K562 (cell line): Measurements from ENCODE around the gene NT5C. TPM values are rescaled to one million over a fixed set of nuclear protein-coding genes. Genes with fewer than 3 reads are reported as not detected.

Experiments
- CBFA2T3 ChIP-seq: fragments of 450-650 bp; IDR thresholded peaks from 2 replicates; pipeline ENCODE4 v1.6.1; 2017
- IFI16 ChIP-seq: fragments of 250-450 bp; sonication (Bioruptor Pico); IDR thresholded peaks from 2 replicates; pipeline ENCODE4 v2.1.2; 2022; ENCODE audit warnings: mild to moderate bottlenecking, inconsistent platforms
- MAFG ChIP-seq: fragments of 450-650 bp; conservative IDR thresholded peaks from 2 replicates; pipeline ENCODE4 v1.6.1; 2016; ENCODE audit warnings: missing genetic modification characterization, missing compliant biosample characterization
- RAD21 ChIP-seq, 2 experiments: fragments of 250-450 bp in 1 of 2; fragments of 450-650 bp in 1 of 2; sonication (Bioruptor Pico) in 1 of 2; formaldehyde crosslinking in 1 of 2; IDR thresholded peaks in 1 of 2; conservative IDR thresholded peaks in 1 of 2; 2 replicates each; pipeline versions ENCODE4 v1.4.0 to v1.8.0; 2020 to 2022; ENCODE audit warnings: mild to moderate bottlenecking in 2 of 2, moderate library complexity in 1 of 2
- SETDB1 ChIP-seq: IDR thresholded peaks from one replicate; pipeline ENCODE4 v1.6.1; 2012; ENCODE audit warnings: low read length, control low read depth, inconsistent platforms
- SMARCA4 ChIP-seq: fragments of 450-650 bp; IDR thresholded peaks from 2 replicates; pipeline ENCODE4 v1.6.1; 2016
- ZBTB17 ChIP-seq: fragments of 450-650 bp; formaldehyde crosslinking; IDR thresholded peaks from 2 replicates; pipeline ENCODE4 v1.4.0; 2020; ENCODE audit warnings: mild to moderate bottlenecking
- ZNF561 ChIP-seq: fragments of 450-650 bp; formaldehyde crosslinking; conservative IDR thresholded peaks from 2 replicates; pipeline ENCODE4 v1.4.0; 2020; ENCODE audit warnings: mild to moderate bottlenecking, moderate library complexity
- ZNF668 ChIP-seq: fragments of 250-450 bp; sonication (Bioruptor Pico); IDR thresholded peaks from 2 replicates; pipeline ENCODE4 v1.8.0; 2022; ENCODE audit warnings: mild to moderate bottlenecking, inconsistent platforms
- polyA plus RNA-seq, 8 experiments: library from polyadenylated mRNA; depleted of rRNA in 4 of 8; stranded (reverse) in 5 of 8; unstranded in 3 of 8; fragments of >200 nt; fragmentation: Nextera tagmentation in 2 of 8; fragmentation: Illumina TruSeq in 1 of 8; extraction: Ambion mirVana in 2 of 8; extraction: Trizol in 1 of 8; gene quantifications; 2 replicates each; pipeline versions ENCODE4 v1.2.1 to v1.2.3, GENCODE V29; 2011 to 2014; ENCODE audit warnings: inconsistent platforms in 1 of 8, missing spikeins in 1 of 8
- total RNA-seq, 7 experiments: library from RNA; depleted of rRNA in 6 of 7; stranded (reverse); fragments of >200 nt in 6 of 7; fragmentation: Illumina TruSeq in 2 of 7; extraction: Trizol in 2 of 7; gene quantifications; 2 replicates each; pipeline versions ENCODE4 v1.2.1 to v1.2.3, GENCODE V29; 2011 to 2021; ENCODE audit warnings: low replicate concordance in 1 of 7
- TF ChIP-seq, protein P1 (sequence below): fragments of 250-450 bp; sonication (Bioruptor Pico); IDR thresholded peaks from 2 replicates; pipeline ENCODE4 v1.4.0; 2020
- TF ChIP-seq, protein P2 (sequence below), 2 experiments: IDR thresholded peaks in 1 of 2; conservative IDR thresholded peaks in 1 of 2; 2 replicates each; pipeline ENCODE4 v1.6.1; 2016; ENCODE audit warnings: low read depth in 2 of 2, mild to moderate bottlenecking in 1 of 2, missing compliant biosample characterization in 1 of 2, missing genetic modification characterization in 1 of 2, moderate library complexity in 1 of 2
- TF ChIP-seq, protein P3 (sequence below): sonication (generic); formaldehyde crosslinking; IDR thresholded peaks from 2 replicates; pipeline ENCODE4 v1.8.0; 2023; ENCODE audit warnings: missing genetic modification reagents, mild to moderate bottlenecking, borderline replicate concordance

The NT5C gene
- total and polyA plus RNA-seq, 9 of the 15 experiments (the other 6 are each of a cell fraction or from before 2014, with no cell fraction given), result 2.9 to 205 (median 45.0) TPM

DNA sequence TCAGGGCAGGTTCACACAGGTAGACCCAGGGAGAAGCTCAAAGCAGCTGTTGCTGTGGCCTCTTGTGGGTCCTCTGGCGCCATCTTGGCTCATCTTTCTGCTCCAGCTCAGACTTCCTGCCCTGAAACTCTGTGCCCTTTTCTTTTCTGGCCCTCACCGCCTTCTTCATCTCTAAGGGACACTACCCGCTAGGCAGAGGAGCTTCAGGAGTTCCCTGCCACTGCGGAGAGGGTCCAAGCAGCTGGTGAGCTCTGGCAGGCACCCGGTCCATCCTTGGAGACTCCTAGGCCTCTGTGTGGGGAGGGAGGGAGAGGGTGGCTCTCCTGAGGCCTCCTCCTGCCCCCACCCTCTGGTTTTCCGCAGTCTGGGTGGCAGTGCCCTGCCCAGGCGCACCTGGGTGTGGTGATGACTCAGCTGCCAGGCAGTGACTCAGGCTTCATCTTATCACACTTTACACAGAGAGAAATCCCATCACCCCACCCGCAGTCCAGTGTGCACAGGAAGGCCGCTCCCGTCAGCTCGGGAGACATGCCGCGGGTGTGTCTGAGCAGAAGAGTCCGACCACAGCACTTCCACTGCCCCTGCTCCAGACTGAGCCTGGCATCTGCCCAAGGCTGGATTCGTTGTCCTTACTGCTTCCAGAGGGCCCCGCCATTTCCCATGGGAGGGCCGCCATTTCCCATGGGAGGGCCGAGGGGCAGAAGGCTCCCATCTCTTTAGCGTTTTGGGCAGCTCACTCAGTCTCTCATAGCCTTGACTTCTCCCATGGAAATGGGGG is 7.3 kb downstream of the NT5C start (continued):
- TF ChIP-seq, protein P1, sequence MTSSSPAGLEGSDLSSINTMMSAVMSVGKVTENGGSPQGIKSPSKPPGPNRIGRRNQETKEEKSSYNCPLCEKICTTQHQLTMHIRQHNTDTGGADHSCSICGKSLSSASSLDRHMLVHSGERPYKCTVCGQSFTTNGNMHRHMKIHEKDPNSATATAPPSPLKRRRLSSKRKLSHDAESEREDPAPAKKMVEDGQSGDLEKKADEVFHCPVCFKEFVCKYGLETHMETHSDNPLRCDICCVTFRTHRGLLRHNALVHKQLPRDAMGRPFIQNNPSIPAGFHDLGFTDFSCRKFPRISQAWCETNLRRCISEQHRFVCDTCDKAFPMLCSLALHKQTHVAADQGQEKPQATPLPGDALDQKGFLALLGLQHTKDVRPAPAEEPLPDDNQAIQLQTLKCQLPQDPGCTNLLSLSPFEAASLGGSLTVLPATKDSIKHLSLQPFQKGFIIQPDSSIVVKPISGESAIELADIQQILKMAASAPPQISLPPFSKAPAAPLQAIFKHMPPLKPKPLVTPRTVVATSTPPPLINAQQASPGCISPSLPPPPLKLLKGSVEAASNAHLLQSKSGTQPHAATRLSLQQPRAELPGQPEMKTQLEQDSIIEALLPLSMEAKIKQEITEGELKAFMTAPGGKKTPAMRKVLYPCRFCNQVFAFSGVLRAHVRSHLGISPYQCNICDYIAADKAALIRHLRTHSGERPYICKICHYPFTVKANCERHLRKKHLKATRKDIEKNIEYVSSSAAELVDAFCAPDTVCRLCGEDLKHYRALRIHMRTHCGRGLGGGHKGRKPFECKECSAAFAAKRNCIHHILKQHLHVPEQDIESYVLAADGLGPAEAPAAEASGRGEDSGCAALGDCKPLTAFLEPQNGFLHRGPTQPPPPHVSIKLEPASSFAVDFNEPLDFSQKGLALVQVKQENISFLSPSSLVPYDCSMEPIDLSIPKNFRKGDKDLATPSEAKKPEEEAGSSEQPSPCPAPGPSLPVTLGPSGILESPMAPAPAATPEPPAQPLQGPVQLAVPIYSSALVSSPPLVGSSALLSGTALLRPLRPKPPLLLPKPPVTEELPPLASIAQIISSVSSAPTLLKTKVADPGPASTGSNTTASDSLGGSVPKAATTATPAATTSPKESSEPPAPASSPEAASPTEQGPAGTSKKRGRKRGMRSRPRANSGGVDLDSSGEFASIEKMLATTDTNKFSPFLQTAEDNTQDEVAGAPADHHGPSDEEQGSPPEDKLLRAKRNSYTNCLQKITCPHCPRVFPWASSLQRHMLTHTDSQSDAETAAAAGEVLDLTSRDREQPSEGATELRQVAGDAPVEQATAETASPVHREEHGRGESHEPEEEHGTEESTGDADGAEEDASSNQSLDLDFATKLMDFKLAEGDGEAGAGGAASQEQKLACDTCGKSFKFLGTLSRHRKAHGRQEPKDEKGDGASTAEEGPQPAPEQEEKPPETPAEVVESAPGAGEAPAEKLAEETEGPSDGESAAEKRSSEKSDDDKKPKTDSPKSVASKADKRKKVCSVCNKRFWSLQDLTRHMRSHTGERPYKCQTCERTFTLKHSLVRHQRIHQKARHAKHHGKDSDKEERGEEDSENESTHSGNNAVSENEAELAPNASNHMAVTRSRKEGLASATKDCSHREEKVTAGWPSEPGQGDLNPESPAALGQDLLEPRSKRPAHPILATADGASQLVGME, result peak; percentile 69; the same call in 1 of the 2 replicates
- TF ChIP-seq ZBTB17 (CRISPR knock-in tag) (peak; percentile 77; the same call in 1 of the 2 replicates), MAFG (peak; percentile 90), RAD21 (CRISPR knock-in tag; conservative IDR thresholded peaks at IDR 0.05 in 1 of 2, IDR thresholded peaks at IDR 0.05 in 1 of 2) (peak in 1 of 2 experiments; percentile 16; a peak in 1 of 4 replicates), SMARCA4 (peak; percentile 96), SETDB1 (no peak), ZNF561 (CRISPR knock-in tag) (no peak), IFI16 (CRISPR knock-in tag) (no peak), CBFA2T3 (peak; percentile 89), ZNF668 (CRISPR knock-in tag) (peak; percentile 73)
- TF ChIP-seq, protein P2, sequence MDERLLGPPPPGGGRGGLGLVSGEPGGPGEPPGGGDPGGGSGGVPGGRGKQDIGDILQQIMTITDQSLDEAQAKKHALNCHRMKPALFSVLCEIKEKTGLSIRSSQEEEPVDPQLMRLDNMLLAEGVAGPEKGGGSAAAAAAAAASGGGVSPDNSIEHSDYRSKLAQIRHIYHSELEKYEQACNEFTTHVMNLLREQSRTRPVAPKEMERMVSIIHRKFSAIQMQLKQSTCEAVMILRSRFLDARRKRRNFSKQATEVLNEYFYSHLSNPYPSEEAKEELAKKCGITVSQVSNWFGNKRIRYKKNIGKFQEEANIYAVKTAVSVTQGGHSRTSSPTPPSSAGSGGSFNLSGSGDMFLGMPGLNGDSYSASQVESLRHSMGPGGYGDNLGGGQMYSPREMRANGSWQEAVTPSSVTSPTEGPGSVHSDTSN (CRISPR knock-in tag; IDR thresholded peaks at IDR 0.05; ENCODE audit: low read depth), result no peak
- TF ChIP-seq, protein P2 (tag; conservative IDR thresholded peaks at IDR 0.05; ENCODE audit: low read depth), result 0 out of 2 replicates have a peak, but pooled peaks have one; percentile 15
- TF ChIP-seq, protein P3, sequence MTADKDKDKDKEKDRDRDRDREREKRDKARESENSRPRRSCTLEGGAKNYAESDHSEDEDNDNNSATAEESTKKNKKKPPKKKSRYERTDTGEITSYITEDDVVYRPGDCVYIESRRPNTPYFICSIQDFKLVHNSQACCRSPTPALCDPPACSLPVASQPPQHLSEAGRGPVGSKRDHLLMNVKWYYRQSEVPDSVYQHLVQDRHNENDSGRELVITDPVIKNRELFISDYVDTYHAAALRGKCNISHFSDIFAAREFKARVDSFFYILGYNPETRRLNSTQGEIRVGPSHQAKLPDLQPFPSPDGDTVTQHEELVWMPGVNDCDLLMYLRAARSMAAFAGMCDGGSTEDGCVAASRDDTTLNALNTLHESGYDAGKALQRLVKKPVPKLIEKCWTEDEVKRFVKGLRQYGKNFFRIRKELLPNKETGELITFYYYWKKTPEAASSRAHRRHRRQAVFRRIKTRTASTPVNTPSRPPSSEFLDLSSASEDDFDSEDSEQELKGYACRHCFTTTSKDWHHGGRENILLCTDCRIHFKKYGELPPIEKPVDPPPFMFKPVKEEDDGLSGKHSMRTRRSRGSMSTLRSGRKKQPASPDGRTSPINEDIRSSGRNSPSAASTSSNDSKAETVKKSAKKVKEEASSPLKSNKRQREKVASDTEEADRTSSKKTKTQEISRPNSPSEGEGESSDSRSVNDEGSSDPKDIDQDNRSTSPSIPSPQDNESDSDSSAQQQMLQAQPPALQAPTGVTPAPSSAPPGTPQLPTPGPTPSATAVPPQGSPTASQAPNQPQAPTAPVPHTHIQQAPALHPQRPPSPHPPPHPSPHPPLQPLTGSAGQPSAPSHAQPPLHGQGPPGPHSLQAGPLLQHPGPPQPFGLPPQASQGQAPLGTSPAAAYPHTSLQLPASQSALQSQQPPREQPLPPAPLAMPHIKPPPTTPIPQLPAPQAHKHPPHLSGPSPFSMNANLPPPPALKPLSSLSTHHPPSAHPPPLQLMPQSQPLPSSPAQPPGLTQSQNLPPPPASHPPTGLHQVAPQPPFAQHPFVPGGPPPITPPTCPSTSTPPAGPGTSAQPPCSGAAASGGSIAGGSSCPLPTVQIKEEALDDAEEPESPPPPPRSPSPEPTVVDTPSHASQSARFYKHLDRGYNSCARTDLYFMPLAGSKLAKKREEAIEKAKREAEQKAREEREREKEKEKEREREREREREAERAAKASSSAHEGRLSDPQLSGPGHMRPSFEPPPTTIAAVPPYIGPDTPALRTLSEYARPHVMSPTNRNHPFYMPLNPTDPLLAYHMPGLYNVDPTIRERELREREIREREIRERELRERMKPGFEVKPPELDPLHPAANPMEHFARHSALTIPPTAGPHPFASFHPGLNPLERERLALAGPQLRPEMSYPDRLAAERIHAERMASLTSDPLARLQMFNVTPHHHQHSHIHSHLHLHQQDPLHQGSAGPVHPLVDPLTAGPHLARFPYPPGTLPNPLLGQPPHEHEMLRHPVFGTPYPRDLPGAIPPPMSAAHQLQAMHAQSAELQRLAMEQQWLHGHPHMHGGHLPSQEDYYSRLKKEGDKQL, result no peak
